ENCODE results near the gene GPX6.

DNA sequence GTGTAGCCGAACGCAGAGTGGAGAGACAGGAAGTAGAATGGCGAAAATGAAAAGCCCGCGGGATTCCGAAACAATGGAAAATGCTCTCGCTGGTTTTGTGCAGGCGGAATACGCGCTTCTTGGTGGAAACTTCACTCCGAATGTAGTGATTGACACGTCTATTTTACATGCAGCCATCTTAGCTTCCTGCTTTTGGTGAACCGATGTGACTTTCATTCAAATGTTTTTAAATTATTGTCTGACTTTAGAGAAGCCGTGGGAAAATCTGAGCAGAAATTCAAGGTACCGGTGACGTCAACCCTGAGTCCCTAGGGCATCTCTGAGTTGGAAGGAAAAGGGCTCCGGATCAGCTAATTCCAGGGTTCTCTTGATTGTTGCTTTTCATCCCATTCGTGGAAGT is 21.5 kb upstream of the GPX6 start:
- TF ChIP-seq, protein P1, sequence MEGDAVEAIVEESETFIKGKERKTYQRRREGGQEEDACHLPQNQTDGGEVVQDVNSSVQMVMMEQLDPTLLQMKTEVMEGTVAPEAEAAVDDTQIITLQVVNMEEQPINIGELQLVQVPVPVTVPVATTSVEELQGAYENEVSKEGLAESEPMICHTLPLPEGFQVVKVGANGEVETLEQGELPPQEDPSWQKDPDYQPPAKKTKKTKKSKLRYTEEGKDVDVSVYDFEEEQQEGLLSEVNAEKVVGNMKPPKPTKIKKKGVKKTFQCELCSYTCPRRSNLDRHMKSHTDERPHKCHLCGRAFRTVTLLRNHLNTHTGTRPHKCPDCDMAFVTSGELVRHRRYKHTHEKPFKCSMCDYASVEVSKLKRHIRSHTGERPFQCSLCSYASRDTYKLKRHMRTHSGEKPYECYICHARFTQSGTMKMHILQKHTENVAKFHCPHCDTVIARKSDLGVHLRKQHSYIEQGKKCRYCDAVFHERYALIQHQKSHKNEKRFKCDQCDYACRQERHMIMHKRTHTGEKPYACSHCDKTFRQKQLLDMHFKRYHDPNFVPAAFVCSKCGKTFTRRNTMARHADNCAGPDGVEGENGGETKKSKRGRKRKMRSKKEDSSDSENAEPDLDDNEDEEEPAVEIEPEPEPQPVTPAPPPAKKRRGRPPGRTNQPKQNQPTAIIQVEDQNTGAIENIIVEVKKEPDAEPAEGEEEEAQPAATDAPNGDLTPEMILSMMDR (IDR thresholded peaks at IDR 0.05; ENCODE audit: low read depth, low read length) = no peak
- no peak for TF ChIP-seq POLR2A (IDR thresholded peaks at IDR 0.05; ENCODE audit: extremely low read depth, insufficient read length)
- TF ChIP-seq, protein P2, sequence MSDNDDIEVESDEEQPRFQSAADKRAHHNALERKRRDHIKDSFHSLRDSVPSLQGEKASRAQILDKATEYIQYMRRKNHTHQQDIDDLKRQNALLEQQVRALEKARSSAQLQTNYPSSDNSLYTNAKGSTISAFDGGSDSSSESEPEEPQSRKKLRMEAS (IDR thresholded peaks at IDR 0.05; ENCODE audit: low read depth, low read length) = no peak
- TF ChIP-seq MYC (IDR thresholded peaks at IDR 0.05; ENCODE audit: low read depth, low read length) = no peak
